ENCODE data around the gene FGD4.

DNA sequence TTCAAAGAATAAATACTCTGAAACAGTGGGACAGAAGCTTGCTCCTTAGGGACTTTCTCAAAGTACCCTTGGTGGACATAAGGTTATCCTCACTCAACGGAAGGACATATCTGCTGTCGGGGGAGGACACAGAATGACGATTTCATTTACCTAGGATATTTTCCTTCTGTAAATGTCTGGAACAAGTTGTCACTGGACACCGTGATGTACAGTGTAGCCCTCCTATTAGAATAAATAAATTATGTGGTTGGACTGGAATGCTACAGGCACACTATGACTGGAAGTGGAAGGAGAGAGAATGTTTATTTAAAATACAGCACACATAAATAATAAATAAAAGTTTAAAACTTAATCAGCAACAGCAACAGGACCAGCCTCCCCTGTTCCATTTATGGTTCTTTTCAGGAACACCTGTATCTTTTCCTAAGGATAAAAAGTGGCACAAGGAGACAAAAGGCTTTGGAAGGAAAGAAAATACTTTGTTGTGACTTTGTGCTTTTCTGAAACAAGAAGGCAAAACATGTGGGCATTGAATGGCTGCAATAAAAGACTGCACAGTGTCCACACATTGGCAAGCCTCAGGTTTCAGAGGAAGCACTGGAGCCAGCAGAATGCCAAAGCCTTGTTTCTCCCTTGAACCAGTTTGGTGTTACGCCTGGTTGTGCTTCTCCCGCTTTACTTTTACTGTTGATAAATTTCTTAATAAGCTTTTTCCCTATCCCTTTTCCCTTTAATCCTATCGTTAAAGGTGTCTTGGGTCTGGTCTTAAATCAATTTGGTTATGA lies 36.8 kb downstream of the FGD4 start:
- TF ChIP-seq POLR2A (IDR thresholded peaks at IDR 0.05) (no peak), CTCF (IDR thresholded peaks at IDR 0.05) (no peak)

Data from testis (tissue), 2 donors.